Transverse colon (tissue), 4 donors: ENCODE results near the gene PTPRG. TPM values are rescaled to one million over a fixed set of nuclear protein-coding genes. Genes with fewer than 3 reads are reported as not detected.

ENCODE experiments used
- DNase-seq: peaks from one replicate; pipeline ENCODE4 v3.0.0-alpha.2; 2019
- H3K27ac ChIP-seq, 4 donors: fragments of 200-600 bp; sonication (generic); 2 replicates each; pipeline ENCODE4 v1.5.1; 2016 to 2018; ENCODE audit warnings: inconsistent platforms in 4 of 4
- H3K27me3 ChIP-seq: fragments of 200-600 bp; sonication (generic); 2 replicates; pipeline ENCODE4 v1.5.1; 2017; ENCODE audit warnings: inconsistent platforms
- H3K36me3 ChIP-seq, 4 donors: fragments of 200-600 bp; sonication (generic); 2 replicates each; pipeline ENCODE4 v1.5.1; 2017 to 2019; ENCODE audit warnings: inconsistent platforms in 4 of 4
- H3K4me1 ChIP-seq, 4 donors: fragments of 200-600 bp; sonication (generic); 2 replicates each; pipeline ENCODE4 v1.5.1; 2017 to 2020; ENCODE audit warnings: inconsistent platforms in 4 of 4
- H3K4me3 ChIP-seq, 4 donors: fragments of 200-600 bp; sonication (generic); 1 replicate in 1 of 4; 2 replicates in 3 of 4; pipeline versions ENCODE4 v1.5.1 to v1.6.1; 2017 to 2019; ENCODE audit warnings: inconsistent platforms in 4 of 4
- H3K9me3 ChIP-seq, 2 donors: fragments of 200-600 bp; sonication (generic); 2 replicates each; pipeline ENCODE4 v1.5.1; 2017 to 2019; ENCODE audit warnings: inconsistent platforms in 2 of 2
- EP300 ChIP-seq: sonication (generic); formaldehyde crosslinking; IDR thresholded peaks from one replicate; pipeline ENCODE4 v1.6.1; 2017; ENCODE audit warnings: antibody characterized with exemption, low read depth
- POLR2A ChIP-seq: fragments of 450-650 bp; IDR thresholded peaks from one replicate; pipeline ENCODE4 v1.6.1; 2016; ENCODE audit warnings: antibody characterized with exemption, mild to moderate bottlenecking, moderate library complexity
- POLR2AphosphoS5 ChIP-seq, 3 donors: sonication (generic); formaldehyde crosslinking; IDR thresholded peaks; one replicate each; pipeline ENCODE4 v1.6.1; 2016; ENCODE audit warnings: antibody characterized with exemption in 3 of 3
- WGBS, 2 donors: methylation state at CpG; one replicate each; pipeline ENCODE4 v1.1.5; 2018; ENCODE audit warnings: low coverage in 1 of 2; 5-methylcytosine and 5-hydroxymethylcytosine counted together
- in situ Hi-C, 4 donors: fragments of 200-750 bp; cut with MboI; loops; one replicate each; pipeline versions ENCODE4 v1.15.0 to v1.15.1; 2017; ENCODE audit warnings: low sequenced_read_pairs in 3 of 4, low pct_ligation_motif_present in 1 of 4, low pct_unique_long_range_greater_than_20kb in 1 of 4
- intact Hi-C: fragments of 100-400 bp; cut with DNase I; formaldehyde crosslinking; loops from one replicate; pipeline ENCODE4 v1.15.1; 2023; ENCODE audit warnings: low total_unique reads
- total RNA-seq, 4 donors: library from RNA; depleted of rRNA; stranded (reverse); fragments of >200 nt; gene quantifications; one replicate each; pipeline ENCODE4 v1.1.0, GENCODE V29; 2016
- TF ChIP-seq, protein P1 (sequence below), 5 experiments: fragments of 200-600 bp in 3 of 5; fragments of 450-650 bp in 2 of 5; sonication (generic) in 3 of 5; IDR thresholded peaks; 1 replicate in 2 of 5; 2 replicates in 3 of 5; pipeline ENCODE4 v1.5.1; 2016 to 2017; ENCODE audit warnings: antibody characterized with exemption in 5 of 5, inconsistent platforms in 3 of 5, mild to moderate bottlenecking in 2 of 5, moderate library complexity in 1 of 5

Gene PTPRG
- total RNA-seq, 4 donors from 2014 or later = 29.2 to 83.4 (median 41.6) TPM

DNA sequence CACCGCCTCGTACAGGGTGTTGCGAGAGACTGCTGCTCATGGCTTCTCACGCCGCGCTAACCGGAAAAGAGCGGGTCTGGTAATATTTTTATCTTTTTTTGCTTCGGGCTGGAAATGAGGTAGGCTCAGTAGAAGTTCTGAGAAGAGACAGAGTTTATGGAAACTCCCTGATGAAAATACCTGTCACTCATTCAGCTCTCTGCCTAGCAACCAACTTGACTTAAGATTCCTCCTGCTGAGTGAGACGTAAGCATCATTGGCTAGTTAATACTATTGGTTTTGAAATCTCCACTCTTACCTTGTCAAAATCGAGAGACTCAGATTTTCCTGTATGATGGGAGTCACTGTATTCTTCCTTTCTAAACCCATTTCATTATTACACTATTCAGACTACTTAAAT, 181.7 kb downstream of the PTPRG start:
- intact Hi-C loops = no loop called here
- 92 to 96% methylated on average over 9 to 11 of the region's 11 CpGs for WGBS, 2 donors
- no peak overlapping the region for H3K4me3 ChIP-seq
- no peak overlapping the region for H3K27ac ChIP-seq
- no peak for DNase-seq
- no peaks in the 10 kb centered on the region for H3K27me3 ChIP-seq
- no peaks in the 10 kb centered on the region for H3K9me3 ChIP-seq
- TF ChIP-seq, protein P1, sequence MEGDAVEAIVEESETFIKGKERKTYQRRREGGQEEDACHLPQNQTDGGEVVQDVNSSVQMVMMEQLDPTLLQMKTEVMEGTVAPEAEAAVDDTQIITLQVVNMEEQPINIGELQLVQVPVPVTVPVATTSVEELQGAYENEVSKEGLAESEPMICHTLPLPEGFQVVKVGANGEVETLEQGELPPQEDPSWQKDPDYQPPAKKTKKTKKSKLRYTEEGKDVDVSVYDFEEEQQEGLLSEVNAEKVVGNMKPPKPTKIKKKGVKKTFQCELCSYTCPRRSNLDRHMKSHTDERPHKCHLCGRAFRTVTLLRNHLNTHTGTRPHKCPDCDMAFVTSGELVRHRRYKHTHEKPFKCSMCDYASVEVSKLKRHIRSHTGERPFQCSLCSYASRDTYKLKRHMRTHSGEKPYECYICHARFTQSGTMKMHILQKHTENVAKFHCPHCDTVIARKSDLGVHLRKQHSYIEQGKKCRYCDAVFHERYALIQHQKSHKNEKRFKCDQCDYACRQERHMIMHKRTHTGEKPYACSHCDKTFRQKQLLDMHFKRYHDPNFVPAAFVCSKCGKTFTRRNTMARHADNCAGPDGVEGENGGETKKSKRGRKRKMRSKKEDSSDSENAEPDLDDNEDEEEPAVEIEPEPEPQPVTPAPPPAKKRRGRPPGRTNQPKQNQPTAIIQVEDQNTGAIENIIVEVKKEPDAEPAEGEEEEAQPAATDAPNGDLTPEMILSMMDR (IDR thresholded peaks at IDR 0.05) = no peak
- TF ChIP-seq POLR2AphosphoS5 (IDR thresholded peaks at IDR 0.05) = no peak
- no peak for TF ChIP-seq POLR2A
- no peak for TF ChIP-seq EP300
- peaks cover 0 to 9% (median 5%) of the 10 kb centered on the region in 4 donors for H3K4me1 ChIP-seq
- in situ Hi-C loops = no loop called here
- H3K36me3 ChIP-seq = no peaks in the 10 kb centered on the region

DNA sequence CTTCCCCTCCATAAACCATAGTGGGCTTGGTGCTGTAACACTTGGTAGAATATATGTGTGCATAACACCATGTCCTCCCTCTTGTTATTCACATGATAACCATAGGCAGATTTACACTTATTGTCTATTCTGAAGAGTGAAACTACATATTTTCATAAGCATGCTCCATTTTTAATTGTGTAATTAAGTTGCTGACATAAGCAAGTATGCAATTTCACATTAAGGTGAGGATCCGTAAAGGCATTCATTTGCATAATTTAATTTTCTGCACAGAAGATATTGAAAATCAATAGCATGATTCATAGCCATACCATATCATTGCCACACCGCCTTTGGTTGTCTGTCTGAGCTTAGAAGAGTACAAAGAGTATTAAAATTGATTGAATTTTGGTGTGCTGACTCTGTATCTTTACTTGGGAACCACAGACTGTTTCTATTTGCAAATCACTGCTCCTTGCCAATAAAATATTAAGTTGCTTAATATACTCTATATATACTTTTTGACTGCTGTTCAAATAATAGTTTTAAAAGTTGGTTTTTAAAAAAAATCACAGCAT, 182.4 kb downstream of the PTPRG start:
- Histone ChIP-seq H3K27ac (no peak overlapping the region), H3K27me3 (no peaks in the 10 kb centered on the region), H3K4me3 (no peak overlapping the region), H3K4me1 (peaks cover 0 to 9% (median 5%) of the 10 kb centered on the region in 4 donors), H3K9me3 (no peaks in the 10 kb centered on the region), H3K36me3 (no peaks in the 10 kb centered on the region)
- in situ Hi-C loops = no loop called here
- intact Hi-C loops = no loop called here
- WGBS, 2 donors = 0 to 91% methylated on average over 1 to 2 of the region's 2 CpGs
- no peak for TF ChIP-seq POLR2A
- TF ChIP-seq, protein P1 (IDR thresholded peaks at IDR 0.05) = no peak
- no peak for TF ChIP-seq EP300
- TF ChIP-seq POLR2AphosphoS5 (IDR thresholded peaks at IDR 0.05) = no peak
- DNase-seq = no peak

DNA sequence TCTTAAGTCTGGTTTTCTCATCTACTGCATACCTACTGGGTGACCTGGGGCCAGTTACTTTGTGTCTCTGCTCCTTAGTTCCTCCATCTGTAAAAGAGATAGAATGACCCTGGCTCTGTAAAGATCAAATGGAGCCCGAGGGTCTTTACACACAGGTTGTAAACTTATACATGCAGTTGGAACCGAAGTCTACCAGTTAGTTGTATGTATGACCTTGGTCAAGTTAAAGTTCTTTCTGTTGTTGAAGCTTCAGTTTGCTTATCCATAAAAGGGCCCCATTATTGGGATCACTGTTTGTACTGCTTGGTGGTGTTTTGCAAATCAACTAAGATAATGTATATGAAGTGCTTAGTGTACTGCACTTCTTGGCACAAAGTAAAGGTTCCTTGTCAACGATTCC, 186.9 kb downstream of the PTPRG start:
- Histone ChIP-seq H3K4me1 (no peaks in the 10 kb centered on the region), H3K27me3 (no peaks in the 10 kb centered on the region), H3K36me3 (no peaks in the 10 kb centered on the region), H3K27ac (no peak overlapping the region), H3K9me3 (no peaks in the 10 kb centered on the region), H3K4me3 (no peak overlapping the region)
- in situ Hi-C loops (no loop called here), intact Hi-C loops (no loop called here)
- TF ChIP-seq EP300 = no peak
- TF ChIP-seq, protein P1 (IDR thresholded peaks at IDR 0.05) = no peak
- no peak for TF ChIP-seq POLR2AphosphoS5 (IDR thresholded peaks at IDR 0.05)
- TF ChIP-seq POLR2A = no peak
- WGBS, 2 donors = 72 to 90% methylated on average over 3 of the region's 3 CpGs
- no peak for DNase-seq

DNA sequence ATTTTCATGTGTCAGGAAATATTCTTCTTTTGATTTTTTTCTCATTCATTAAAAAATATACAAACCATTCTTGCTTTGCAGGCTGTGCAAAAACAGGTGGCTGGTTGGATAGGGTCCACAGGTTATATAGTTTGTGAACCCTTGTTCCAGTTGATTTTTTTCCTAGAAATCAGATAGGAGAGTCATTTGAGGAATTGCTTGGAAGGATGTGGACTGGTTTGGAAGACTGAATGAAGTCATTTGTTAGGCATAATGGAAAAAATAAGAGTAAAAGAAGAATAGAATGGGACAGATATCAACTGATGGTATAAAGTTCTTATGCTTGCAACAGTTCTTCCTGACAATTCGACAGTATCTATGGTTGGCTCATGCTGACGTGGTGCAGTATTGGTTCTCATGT, 189.4 kb downstream of the PTPRG start:
- intact Hi-C loops = no loop called here
- no peak overlapping the region for H3K27ac ChIP-seq
- H3K27me3 ChIP-seq = no peaks in the 10 kb centered on the region
- H3K4me1 ChIP-seq = no peaks in the 10 kb centered on the region
- H3K9me3 ChIP-seq = no peaks in the 10 kb centered on the region
- no peak overlapping the region for H3K4me3 ChIP-seq
- WGBS, 2 donors = 65 to 69% methylated on average over 2 of the region's 2 CpGs
- no peak for DNase-seq
- in situ Hi-C loops = no loop called here
- TF ChIP-seq POLR2A = no peak
- no peak for TF ChIP-seq POLR2AphosphoS5 (IDR thresholded peaks at IDR 0.05)
- TF ChIP-seq, protein P1 (IDR thresholded peaks at IDR 0.05) = no peak
- no peak for TF ChIP-seq EP300
- H3K36me3 ChIP-seq = no peaks in the 10 kb centered on the region
